ENCODE data around the gene LRRC4C.

DNA sequence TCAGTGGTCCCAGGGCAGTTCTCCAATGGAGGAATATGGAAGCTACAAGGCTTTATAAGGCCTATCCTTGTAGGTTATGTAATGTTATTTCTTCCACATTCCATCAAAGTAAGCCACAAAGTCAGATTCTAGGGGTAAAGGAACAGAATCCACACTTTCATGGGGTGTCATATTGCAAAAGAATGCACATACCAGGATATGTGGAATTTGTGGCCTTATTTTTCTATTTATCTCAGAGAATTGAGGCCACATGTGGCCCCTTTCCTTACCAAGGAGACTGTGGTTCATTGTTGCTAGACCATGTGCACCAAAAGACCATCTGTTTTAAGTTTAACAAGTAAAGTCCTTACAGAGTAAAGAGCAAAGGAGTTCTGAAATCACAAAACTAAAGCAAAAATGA is 12.9 kb downstream of the LRRC4C start:
- TF ChIP-seq, protein P1, sequence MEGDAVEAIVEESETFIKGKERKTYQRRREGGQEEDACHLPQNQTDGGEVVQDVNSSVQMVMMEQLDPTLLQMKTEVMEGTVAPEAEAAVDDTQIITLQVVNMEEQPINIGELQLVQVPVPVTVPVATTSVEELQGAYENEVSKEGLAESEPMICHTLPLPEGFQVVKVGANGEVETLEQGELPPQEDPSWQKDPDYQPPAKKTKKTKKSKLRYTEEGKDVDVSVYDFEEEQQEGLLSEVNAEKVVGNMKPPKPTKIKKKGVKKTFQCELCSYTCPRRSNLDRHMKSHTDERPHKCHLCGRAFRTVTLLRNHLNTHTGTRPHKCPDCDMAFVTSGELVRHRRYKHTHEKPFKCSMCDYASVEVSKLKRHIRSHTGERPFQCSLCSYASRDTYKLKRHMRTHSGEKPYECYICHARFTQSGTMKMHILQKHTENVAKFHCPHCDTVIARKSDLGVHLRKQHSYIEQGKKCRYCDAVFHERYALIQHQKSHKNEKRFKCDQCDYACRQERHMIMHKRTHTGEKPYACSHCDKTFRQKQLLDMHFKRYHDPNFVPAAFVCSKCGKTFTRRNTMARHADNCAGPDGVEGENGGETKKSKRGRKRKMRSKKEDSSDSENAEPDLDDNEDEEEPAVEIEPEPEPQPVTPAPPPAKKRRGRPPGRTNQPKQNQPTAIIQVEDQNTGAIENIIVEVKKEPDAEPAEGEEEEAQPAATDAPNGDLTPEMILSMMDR (IDR thresholded peaks at IDR 0.05): no peak
- no peak for TF ChIP-seq POLR2AphosphoS5 (IDR thresholded peaks at IDR 0.05)
